GM12865 (cell line): Measurements from ENCODE around the gene DCAF7.

Experiments
- DNase-seq: peaks from one replicate; pipeline ENCODE4 v3.0.0; 2010; ENCODE audit warnings: low read depth
- H3K4me3 ChIP-seq: 2 replicates; pipeline ENCODE4 v1.5.1; 2011; ENCODE audit warnings: mild to moderate bottlenecking, low read depth, low read length, control low read depth
- TF ChIP-seq, protein P1 (sequence below): IDR thresholded peaks from 2 replicates; pipeline ENCODE4 v1.5.1; 2011; ENCODE audit warnings: low read length, control low read depth, low read depth, inconsistent platforms; ENCODE audit not compliant: insufficient read depth; ENCODE audit errors: missing control alignments

The DCAF7 gene

DNA sequence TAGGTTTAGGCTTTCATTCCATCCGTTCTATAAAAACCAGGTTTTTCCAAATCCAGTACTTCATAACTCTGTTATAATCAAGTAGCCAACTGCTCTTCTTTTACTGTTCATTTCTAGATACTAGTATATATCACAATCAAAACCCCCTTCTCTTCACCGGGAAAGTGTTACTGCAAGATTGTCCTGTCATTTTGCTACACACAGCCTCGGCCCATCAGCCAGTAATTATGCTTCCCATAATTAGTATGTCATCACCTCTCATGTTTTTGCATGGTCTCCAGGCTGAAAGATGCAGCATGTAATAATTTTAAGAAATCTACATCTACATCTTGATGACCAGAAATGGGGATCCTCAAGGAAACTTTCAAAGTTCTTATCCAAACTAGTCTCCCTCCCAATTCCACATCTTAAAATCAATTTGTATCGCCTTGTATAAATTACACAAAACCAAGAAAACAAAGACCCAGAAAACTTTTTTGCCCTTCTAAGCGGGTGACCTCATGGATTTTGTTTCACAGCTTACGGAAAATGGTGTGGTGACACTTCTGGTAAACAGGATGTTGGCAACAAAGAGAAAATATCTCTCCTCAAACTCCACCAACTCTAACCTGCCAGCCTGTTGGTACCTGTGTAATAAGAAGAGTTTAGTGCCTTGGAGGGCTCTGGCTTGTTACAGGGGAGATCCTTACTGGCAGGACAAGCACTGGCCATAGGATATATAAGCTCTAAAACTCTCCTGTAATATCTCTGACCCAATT is 59.7 kb downstream of the DCAF7 start:
- no peak for DNase-seq
- TF ChIP-seq, protein P1, sequence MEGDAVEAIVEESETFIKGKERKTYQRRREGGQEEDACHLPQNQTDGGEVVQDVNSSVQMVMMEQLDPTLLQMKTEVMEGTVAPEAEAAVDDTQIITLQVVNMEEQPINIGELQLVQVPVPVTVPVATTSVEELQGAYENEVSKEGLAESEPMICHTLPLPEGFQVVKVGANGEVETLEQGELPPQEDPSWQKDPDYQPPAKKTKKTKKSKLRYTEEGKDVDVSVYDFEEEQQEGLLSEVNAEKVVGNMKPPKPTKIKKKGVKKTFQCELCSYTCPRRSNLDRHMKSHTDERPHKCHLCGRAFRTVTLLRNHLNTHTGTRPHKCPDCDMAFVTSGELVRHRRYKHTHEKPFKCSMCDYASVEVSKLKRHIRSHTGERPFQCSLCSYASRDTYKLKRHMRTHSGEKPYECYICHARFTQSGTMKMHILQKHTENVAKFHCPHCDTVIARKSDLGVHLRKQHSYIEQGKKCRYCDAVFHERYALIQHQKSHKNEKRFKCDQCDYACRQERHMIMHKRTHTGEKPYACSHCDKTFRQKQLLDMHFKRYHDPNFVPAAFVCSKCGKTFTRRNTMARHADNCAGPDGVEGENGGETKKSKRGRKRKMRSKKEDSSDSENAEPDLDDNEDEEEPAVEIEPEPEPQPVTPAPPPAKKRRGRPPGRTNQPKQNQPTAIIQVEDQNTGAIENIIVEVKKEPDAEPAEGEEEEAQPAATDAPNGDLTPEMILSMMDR, result no peak
- H3K4me3 ChIP-seq, result no peak overlapping the region

- TF ChIP-seq, protein P1, result no peak
- H3K4me3 ChIP-seq, result no peak overlapping the region
- no peak for DNase-seq
Observed at GRCh38 chr17:63610854-63611253, 60.6 kb downstream of the DCAF7 start.

GRCh38 chr17:63611354-63611753 is 61.1 kb downstream of the DCAF7 start:
- peak; percentile 15 for DNase-seq
- TF ChIP-seq, protein P1, result no peak
- no peak overlapping the region for H3K4me3 ChIP-seq

DNA sequence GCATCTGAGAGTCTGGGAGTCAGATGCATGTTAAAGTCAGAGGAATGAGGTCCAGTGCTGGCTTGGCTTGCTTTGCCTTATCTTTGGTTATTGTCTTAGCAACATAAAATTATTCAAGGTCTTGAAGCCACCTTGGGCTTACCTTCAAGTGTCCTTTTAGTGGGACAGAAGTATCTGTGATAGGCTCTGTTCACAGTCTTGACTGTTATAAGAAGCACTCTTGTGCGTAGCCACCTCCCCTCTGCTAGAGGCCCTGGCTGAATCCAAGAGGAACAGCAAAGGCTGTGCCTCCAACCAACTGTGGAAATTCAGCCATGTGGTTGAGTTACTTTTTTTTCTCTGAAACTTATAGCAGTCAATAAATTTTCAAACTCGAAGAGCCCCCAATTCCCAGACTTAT is 63.4 kb downstream of the DCAF7 start:
- TF ChIP-seq, protein P1, result no peak
- no peak overlapping the region for H3K4me3 ChIP-seq
- no peak for DNase-seq

DNA sequence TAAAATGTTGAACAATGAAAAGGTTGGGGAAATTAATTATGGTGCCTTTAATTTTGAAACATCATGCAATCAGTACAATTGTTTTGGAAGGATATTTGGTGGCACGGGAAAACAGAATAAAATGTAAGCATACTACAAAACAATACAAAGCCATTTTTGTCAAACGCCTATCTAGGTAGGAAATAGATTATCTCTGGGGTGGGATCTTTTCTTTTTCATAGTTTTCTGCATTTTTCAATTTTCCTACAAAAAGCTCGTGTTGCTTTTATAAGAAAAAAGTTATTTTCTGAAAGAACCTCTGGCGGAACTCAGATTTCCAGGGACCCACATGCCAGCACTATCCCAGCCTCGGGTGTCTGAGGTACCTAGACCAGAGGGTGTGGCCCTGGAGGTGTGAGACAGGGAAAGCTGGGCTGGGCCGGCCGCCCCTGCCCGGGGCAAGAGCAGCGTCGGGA is 71.0 kb downstream of the DCAF7 start:
- DNase-seq, result no peak
- H3K4me3 ChIP-seq, result peak overlapping the region; percentile 69
- TF ChIP-seq, protein P1, result no peak

GRCh38 chr17:63621684-63622573 is 71.7 kb downstream of the DCAF7 start, which contains the start of gene MAP3K3:
TSS of gene MAP3K3 (plus strand) at chr17:63622417. CDS start at chr17:63622760, 343 bp downstream.
- peak within 1 kb of the TSS; percentile 85 for H3K4me3 ChIP-seq
- TF ChIP-seq, protein P1, result no peak
- peak; percentile 100 for DNase-seq
